Measurements from ENCODE around the gene LGR5.

GRCh38 chr12:71400481-71400880 lies 39.1 kb upstream of the LGR5 start:
- TF ChIP-seq CTCF (IDR thresholded peaks at IDR 0.05; ENCODE audit: insufficient read depth, low read length) (no peak), REST (IDR thresholded peaks at IDR 0.05; ENCODE audit: insufficient replicate concordance, low read depth) (no peak), SPI1 (IDR thresholded peaks at IDR 0.05; ENCODE audit: borderline replicate concordance, low read depth) (no peak; the same call in 1 of the 2 replicates), POLR2AphosphoS5 (IDR thresholded peaks at IDR 0.05; ENCODE audit: low read depth) (no peak)
